GM12892 (cell line): Measurements from ENCODE around the gene FAM118A.

Experiments
- POLR2A ChIP-seq: IDR thresholded peaks from 2 replicates; pipeline ENCODE4 v1.6.1; 2011; ENCODE audit warnings: low read depth, low read length, control low read depth
- POLR2AphosphoS5 ChIP-seq: IDR thresholded peaks from 2 replicates; pipeline ENCODE4 v1.6.1; 2011; ENCODE audit warnings: low read depth, low read length, control low read depth
- TAF1 ChIP-seq: IDR thresholded peaks from 2 replicates; pipeline ENCODE4 v1.6.1; 2011; ENCODE audit warnings: low read depth, mild to moderate bottlenecking, control low read depth, low read length, borderline replicate concordance

GRCh38 chr22:45331486-45331885 is 21.8 kb downstream of the FAM118A start:
- TF ChIP-seq POLR2A (no peak), POLR2AphosphoS5 (no peak), TAF1 (no peak)
